HG03521 (cell line): ENCODE results near the gene HMHB1.

Experiments
- ATAC-seq: cut with Tn5 transposase; IDR thresholded peaks from one replicate; pipeline ENCODE4 v1.9.1; 2021; ENCODE audit warnings: mild to moderate bottlenecking, moderate library complexity; ENCODE audit not compliant: unreplicated experiment

HMHB1 gene

DNA sequence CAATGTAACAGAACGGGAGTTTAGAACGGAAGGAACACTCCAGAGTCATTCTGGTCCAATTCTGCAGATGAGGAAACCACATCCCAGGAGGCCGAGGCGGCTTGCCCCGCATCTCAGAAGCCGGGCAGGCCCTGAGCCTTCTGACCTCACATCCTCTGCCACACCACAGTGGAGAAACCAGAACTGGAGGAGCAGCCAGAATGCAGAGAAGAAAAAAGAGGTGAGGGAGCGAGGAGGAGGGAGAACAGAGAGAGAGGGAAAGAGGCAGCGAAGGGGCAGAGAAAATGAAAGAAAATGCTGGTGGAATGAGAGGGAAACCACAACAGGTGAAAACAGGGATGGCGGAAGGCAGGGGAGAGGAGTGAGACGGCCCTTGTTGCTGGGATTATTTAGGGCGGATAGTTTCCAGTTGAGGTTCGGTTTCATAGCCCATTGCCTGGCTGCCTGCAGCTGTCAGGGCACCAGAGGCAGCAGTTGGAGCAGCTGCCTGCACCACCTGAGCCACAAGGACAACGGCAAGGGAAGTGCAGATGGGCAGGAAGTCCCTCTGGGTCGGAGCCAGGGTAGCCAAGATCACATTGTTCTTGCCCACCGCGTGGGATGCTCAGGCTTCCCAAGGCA lies at the start of gene HMHB1:
TSS of gene HMHB1 (plus strand) at position 77 of the 621 bp plus-strand sequence.
- no peak for ATAC-seq

DNA sequence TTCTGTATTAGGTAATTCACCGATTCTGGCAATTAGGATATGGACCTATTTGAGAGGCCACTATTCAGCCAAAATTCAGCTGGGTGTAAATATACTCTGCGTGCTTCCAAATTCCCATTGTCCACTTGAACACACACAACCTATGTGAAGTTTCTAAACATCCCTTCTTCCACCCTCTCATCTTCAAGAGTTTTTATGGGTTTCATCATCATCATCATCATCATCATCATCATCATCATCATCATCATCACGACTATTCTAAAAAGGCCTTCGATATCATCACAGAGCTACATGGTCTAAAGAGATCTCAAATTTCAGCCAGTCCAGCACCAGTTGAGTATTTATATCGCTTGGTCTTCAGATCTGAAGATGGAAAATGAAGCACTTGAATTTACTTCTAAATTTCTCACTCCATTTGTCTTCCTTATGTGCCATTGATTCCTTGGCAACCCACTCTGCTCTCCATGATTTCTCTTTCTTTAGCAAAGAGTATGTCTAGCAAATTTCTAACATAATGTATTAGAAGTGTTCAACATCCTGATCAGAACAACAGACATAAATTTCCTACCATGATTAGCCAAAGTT lies 49.2 kb upstream of the HMHB1 start:
- no peak for ATAC-seq

DNA sequence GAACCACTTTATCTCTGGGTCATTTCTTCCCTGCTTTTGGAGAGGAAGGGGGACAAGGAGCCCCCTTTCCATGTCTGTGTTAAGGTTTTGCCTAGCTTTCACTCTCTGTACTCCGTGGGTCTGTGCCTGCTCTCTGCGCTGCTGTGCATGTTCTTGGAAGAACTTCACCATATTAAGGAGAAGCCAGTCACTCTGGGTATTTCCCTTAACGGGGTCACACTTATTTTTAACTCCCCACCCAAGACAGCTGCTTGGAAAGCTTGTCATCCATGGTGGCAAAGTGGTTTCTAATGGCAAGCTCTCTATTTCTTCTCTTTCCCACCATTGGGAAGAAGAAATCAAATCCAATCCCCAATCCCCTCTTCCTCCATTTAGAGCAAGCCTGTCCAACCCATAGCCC lies 44.8 kb upstream of the HMHB1 start:
- no peak for ATAC-seq

DNA sequence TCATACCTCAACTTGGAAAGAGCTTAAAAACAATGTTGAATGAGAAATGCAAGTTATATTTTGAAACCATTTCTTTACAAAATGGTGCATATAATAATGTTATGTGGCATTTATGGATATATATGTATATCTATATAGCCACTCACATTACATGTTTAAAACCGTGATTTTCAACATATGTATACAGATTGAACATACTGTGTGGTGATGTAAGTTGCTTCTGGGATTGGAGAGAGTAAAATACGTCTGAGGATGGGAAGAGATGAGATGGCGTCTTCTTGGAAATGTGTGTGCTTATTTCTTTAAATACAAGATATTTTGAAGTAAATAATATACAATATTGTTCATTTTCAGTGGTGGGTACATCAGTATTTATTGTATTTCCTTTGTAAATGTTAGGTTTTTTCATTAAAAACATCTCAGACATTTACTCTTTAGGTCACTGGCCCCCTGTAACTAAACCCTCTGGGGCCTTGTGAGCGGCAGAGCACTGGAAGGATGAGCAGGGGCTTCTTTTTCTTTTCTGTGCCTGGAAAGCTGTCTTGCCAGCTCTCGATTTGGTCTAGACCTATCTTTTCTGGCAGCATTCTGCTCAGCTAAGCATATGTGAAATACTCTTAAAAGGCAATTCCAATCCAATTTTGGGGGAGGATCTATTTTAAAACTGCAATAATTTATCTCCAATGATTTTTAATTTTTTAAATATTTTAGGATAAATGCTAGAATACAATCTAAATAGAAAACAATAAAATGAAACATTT lies 42.8 kb upstream of the HMHB1 start:
- no peak for ATAC-seq

- no peak for ATAC-seq
Observed at GRCh38 chr5:143770450-143770849, 41.5 kb upstream of the HMHB1 start.

DNA sequence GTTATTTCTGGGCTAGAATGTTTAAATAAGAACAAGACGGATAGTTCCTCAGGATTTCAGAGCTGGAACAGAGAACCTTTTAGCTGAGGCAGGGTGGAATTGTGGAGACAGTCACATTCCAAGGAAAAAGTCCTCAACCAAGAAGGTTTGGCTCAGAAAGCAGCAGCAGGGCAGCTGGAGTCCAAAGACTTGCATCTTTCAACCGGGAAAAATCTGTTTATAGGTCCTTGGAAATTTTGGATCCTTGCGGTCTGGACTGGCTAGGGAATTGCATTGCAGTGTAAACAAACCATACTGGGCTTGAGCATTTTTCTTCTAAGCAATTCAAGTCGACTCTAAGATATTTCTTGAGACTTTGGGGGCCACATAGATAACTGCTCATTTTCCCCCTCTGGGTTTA lies 40.8 kb upstream of the HMHB1 start:
- ATAC-seq = no peak

- ATAC-seq = no peak
Observed at GRCh38 chr5:143771602-143772001, 40.4 kb upstream of the HMHB1 start.

DNA sequence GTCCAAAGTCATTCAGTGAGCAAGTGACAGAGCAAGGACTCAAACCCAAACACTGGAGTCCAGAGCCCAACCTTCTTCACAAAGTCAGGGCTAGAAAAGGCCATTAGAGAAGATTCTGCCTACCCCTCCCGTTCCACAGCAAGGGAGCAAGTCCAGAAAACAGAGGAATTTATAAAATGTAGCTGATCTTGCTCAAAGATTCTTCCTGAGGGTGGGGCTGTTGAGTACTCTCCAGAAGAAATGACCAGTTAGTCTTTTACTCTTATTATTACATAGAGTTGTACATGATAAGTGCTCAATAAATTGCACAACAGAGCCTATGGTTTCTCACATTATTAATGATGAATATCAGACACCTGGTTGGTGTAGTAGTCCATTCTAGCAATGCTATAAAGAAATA lies 39.3 kb upstream of the HMHB1 start:
- ATAC-seq = no peak

DNA sequence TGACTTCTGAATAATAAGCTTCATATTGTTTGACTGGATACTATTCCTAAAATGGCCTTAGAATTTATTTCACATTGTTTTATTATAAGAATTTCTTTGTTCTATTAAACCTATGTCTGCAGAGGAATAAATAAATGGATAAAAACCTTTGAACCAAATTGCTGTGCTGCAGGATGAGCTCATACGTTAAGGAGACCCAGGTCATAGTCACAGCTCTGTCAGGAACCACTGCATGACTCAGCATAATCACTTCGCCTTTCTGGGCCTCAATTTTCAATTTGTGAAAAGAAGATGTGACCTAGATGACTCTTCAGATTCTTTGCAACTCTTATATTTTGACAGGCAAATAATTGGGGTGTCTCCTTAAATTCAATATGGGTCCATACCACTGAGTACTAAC lies 36.7 kb upstream of the HMHB1 start:
- ATAC-seq = no peak

DNA sequence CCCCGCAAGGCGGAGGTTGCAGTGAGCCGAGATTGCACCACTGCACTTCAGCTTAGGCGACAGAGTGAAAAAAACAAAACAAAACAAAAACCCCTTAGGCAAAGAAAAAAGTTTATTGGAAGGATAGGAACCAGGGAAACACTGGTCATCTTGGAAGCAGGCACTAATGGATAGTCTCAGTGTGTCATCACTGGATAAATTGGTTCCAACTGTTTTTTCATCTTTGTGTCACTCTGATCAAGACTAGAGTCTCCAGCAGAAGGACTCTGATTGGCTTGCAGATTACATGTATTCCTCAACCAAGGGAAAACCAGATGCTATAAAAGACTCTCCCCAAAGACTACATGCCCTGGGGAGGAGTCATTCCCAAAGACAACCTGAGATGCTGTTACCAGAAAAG lies 35.0 kb upstream of the HMHB1 start:
- no peak for ATAC-seq

DNA sequence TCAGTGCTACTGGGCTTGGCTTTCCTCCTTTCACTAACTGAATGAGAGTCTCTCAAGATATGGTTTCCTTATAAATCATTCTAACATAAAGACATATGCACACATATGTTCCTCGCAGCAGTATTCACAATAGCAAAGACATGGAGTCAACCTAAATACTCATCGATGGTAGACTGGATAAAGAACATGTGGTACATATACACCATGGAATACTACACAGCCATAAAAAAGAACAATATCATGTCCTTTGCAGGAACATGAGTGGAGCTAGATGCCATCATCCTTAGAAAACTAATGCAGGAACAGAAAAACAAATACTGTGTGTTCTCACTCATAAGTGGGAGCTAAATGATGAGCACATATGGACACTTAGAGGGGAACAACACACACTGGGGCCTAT lies 32.5 kb upstream of the HMHB1 start:
- ATAC-seq = no peak

DNA sequence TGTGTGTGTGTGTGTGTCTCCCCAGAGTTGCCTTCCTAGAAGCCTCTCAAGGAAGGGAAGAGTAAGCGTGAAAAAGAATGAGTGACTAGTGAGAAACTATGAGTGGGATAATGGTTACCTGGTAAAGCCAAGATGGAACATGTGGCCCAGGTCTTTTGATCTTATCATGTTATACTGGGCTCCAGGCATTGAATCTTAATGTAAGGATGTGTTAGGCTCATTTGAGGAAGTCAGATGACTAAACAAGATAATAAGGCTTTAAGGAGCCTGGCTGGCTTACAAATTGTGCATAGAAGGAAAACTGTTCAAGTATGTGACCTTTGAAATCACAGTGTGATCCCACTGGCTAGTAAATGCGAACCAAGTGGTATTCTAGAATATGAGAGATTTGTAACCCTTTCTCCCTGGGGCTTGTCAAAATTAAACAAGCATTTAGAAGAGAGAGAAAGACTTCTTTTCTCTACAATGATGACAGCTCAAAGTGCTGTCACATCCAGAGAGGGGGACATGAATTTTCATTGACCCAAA lies 29.9 kb upstream of the HMHB1 start:
- ATAC-seq = no peak

DNA sequence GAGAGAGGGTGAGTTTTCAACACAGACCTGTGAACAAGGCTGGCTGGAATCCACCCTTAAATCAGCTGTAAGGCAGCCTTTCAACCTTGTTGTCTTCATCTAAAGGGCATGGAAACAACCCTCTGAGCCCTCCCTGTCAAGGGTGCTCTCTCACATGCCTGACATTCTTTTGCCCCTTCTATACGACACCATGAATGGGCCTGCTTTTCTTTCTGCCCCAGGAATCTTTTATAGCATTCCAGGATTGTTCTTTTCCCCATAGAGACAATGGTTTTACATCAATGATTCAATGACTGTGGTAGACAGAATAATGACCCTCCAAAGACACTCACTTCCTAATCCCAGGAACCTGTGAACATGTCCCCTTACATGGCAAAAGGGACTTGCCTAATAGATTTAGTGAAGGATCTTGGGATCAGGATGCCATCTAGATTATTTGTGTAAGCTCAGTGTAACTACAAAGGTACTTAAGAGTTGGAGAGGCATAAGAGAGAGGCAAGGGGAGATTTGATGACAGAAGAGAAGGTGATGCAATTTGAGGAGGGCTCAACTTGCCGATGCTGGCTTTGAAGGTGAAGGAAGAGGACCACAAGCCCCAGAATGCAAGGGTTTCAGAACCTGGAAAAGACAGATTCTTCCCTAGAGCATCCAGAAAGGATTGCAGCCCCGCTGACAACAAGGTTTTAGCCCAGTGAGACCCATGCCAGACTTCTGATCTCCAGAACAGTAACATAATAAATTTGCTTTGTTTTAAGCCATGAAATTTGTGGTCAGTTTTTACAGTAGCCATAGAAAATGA lies 29.2 kb upstream of the HMHB1 start:
- ATAC-seq = no peak

DNA sequence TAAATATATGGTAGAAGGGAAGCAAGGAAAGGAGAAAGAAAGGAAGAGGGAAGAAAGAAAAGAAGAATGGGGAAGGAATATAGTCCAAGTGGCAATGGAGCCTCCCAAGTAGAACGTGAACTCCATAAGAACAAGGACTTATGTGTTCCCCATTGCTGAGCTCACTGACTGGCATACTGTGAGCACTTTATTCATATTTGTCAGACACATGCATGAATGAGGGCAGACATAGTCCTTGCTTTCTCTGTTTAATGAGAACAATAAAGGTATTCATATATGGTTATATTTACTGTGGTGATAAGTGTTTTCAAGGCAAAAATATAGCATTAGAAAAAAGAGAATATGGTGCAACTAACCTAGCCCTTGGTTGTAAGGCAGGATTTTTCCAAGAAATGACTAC lies 23.6 kb upstream of the HMHB1 start:
- no peak for ATAC-seq

- ATAC-seq = no peak
Observed at GRCh38 chr5:143790457-143791112, 21.4 kb upstream of the HMHB1 start.

GRCh38 chr5:143791848-143792731 lies 19.9 kb upstream of the HMHB1 start:
- peak; percentile 44 for ATAC-seq

DNA sequence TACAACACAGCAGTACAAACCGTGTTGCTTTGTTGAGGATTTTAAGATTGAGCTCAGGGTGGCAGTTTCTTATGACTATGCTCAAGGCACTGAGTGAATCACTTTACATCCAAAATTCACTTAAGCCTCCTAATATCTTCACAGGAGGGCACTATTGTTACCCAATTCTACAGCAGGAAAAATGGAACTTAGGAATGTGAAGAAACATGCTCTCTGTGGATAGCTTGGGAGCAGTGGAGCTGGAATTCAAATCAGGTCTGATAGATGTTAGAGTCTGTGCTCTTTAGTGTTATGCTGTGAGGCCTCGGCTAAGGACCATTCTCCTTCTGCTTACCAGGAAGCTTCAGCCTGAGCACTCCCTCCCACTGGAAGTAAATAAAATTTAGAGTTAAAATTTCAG lies 18.7 kb upstream of the HMHB1 start:
- no peak for ATAC-seq

GRCh38 chr5:143796125-143796524 lies 15.8 kb upstream of the HMHB1 start:
- no peak for ATAC-seq

GRCh38 chr5:143796753-143797152 lies 15.2 kb upstream of the HMHB1 start:
- ATAC-seq = no peak

GRCh38 chr5:143800715-143801114 lies 11.2 kb upstream of the HMHB1 start:
- ATAC-seq = no peak
